Vagina (tissue), 2 donors: ENCODE results near the gene ITGB4.
"Not testable (repeated sequence)": the region's sequence is repeated elsewhere in the genome, so short reads cannot be mapped to it uniquely, and the experiment has no call there.

Experiments used
- CTCF ChIP-seq, 3 experiments: fragments of 450-650 bp in 2 of 3; fragments of 200-600 bp in 1 of 3; sonication (generic) in 1 of 3; IDR thresholded peaks; one replicate each; pipeline ENCODE4 v1.5.1; 2017 to 2019; ENCODE audit warnings: antibody characterized with exemption in 3 of 3, mild to moderate bottlenecking in 2 of 3, moderate library complexity in 2 of 3
- POLR2A ChIP-seq, 2 donors: fragments of 450-650 bp; IDR thresholded peaks; one replicate each; pipeline ENCODE4 v1.6.1; 2017; ENCODE audit warnings: antibody characterized with exemption in 2 of 2, mild to moderate bottlenecking in 2 of 2, moderate library complexity in 2 of 2

- TF ChIP-seq CTCF, POLR2A (IDR thresholded peaks at IDR 0.05): not testable (repeated sequence)
Observed at GRCh38 chr17:75759978-75760640, 38.9 kb downstream of the ITGB4 start.
